Stimulated activated CD4-positive, alpha-beta T cell treated with anti-CD3 and anti-CD28 coated beads, Interleukin-2, amount 100 ng/mL, for 48 hours (primary cell): ENCODE data around the gene GRM8.

ENCODE experiments used
- DNase-seq, 2 donors: peaks; one replicate each; pipeline ENCODE4 v3.0.0-alpha.2; 2020

The GRM8 gene

DNA sequence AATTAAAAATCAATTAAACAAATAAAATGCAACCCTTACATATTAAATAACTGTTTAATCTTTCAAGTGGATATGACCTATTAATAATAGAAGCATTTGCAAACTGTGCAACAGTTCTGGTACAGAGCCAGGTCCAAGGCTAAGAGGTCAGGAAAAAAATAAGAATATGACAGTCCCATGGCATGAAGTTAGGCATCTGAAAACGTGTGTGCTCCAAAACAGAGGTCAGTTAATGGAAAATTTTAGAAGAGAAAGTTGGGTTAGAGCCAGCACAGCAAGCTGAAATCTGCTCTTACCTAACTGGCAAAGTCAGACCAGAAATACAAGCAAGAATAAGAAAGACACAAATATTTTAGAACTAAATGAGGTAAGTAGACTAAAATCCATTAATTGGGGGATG is 757.7 kb downstream of the GRM8 start:
- no peak for DNase-seq

DNA sequence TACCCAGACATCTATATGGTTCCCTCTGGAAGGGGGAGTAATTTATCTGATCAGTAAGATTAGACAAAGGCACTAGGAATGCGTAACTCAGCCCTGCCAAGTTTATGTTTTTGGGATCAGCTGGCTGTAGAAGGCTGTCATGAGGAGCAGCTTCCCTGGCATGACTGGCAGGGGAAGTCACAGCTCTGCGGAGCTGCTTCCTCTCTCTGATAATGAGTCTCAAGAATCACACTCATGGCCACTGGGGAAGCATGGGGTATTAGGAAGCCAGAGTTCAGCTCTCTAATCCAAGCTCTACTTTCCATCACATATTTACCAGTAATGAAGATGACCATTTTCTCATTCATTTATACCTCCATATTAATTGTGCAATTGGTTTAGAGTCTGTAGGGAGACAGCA is 758.9 kb downstream of the GRM8 start:
- DNase-seq = no peak

DNA sequence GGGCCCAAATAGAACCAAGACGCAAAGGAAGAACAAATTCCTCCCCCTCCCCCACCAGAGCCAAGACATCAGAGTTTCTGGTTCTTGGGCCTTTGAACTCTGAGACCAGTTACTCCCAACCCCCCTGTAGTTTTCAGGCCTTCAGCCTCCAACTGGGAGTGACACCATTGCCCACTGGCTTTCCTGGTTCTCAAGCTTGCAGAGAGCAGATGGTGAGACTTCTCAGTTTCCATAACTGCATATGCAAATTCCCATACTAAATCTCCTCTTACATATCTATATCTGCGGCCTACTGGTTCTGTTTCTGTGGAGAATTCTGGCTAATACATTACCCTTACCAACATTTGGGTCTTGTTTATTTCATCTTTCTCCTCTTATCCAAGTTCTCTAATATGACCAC is 762.9 kb downstream of the GRM8 start:
- no peak for DNase-seq

- DNase-seq = no peak
Measured at GRCh38 chr7:126487728-126488442, 764.9 kb downstream of the GRM8 start.

DNA sequence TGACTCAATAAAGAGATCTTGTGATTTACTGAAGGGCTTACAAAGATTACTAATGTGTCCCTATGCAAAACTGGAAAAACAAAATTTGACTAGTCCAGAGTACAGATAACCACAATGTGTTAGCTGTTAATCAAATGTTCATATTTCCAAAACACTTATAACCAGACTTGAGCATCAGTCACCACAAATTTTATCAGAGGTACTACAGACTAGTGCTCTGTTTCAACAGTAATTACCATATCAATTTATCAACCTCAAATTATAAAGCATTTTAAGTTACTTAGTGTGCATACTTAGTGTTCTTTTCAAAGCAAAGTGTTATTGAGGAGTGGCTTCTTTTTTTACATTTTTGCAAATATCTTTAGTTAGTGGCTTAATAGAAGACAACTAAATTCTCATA is 765.9 kb downstream of the GRM8 start:
- no peak for DNase-seq

GRCh38 chr7:126485791-126486190 is 767.0 kb downstream of the GRM8 start:
- DNase-seq = no peak

DNA sequence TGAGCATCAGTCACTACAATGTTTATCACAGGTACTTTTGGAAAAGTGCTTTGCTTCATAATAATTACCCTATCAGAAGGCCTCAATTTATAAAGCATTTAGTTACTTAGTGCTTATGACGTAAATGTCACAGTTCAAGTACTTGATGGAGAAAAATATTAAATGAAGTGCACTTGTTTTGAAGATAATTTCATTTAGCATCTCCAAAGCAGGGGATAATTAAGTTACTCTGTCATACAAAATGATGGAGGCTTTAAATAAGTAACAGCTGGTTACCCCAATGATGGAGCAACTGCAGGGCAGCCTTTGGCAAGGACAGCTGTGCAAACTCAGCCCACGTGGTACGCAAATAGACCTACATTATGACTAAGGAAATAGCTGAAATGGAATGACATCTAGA is 768.8 kb downstream of the GRM8 start:
- no peak for DNase-seq

DNA sequence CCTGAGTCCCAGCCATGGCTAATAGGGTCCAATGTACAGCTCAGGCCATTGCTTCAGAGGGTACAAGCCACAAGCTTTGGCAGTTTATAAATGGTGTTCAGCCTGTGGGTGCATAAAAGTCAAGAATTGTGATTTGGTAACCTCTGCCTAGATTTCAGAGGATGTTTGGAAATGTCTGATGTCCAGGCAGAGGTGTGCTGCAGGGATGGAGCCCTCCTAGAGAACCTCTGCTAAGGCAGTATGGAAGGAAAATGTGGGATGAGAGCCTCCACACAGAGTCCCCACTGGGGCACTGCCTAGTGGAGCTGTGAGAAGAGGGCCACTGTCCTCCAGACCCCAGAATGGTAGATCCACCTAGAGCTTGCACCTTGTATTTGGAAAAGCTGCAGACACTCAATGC is 779.9 kb downstream of the GRM8 start:
- no peak for DNase-seq

DNA sequence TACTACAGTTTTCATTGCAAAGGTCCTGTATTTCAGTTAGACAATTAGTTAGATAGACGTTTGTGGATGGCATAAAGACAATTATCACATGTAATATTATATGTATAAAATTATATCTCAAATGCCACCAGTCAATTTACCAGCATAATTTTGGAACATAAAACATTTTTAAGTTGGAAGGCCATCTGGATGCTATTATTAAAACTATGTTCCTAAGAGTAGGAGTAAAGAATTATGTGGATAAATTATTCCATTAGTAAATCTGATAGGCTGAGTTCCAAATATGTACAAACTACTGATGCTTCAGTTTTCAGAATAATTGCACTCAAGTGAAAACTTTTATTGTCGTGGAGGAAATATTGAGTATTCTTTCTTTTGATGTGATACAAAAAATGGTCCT is 790.3 kb downstream of the GRM8 start:
- DNase-seq = no peak

DNA sequence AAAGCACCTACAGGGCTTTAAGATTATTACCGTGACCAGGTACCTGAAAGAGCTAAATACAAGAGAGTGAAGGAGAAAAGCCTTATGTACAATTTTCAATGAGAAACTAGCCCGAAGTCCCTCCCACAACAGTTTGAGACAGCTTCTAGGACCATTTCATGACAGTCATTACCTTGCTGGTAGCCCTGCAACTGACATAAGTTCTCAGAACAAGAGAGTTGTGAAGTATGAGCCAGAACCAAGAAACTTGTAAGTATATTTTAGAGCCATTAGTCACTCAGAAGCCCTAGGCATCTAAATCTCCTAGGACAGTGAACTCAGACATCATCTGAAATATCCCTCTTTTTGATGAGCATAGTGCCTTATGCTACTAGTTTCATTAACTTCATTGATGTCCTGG is 792.1 kb downstream of the GRM8 start:
- DNase-seq = no peak

- no peak for DNase-seq
Measured at GRCh38 chr7:126453104-126453503, 799.6 kb downstream of the GRM8 start.

DNA sequence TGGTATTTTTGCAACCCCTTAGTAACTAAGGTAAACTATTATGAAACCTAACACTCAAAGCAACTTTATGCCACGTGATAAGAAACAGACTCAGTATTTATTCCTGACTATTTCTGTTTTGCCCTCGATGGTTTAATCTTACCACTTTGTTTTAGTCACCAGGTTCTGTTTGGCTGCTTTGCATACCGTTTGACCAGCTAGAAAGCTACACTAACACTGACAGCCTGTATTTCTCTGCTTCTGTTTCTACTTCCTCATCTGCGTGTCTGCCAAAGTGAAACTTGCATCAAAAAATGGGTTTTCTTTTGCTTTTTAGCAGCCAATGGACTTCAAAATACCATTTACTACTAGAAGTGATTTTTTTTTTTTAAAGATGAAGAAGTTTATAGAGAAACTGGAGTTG is 802.5 kb downstream of the GRM8 start:
- DNase-seq = no peak

GRCh38 chr7:126449611-126450268 is 803.0 kb downstream of the GRM8 start:
- DNase-seq = no peak

DNA sequence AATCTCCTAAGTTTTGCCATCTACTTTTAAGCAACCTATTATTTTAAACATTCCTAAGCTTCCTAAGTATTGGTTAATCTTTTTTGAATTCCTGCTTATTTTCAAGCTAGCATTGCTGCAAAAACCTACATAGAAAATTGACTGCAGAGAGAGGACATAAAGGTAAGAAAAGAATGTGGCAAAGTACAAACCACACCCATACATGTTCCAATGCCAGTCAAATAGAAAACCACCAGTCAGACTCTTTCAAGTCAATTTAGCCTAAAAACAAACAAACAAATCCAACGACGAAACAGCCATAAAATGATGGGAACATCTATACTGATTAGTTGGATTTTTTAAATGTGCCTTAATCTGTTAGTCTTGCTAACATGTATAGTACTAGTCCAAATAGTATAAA is 804.8 kb downstream of the GRM8 start:
- no peak for DNase-seq

DNA sequence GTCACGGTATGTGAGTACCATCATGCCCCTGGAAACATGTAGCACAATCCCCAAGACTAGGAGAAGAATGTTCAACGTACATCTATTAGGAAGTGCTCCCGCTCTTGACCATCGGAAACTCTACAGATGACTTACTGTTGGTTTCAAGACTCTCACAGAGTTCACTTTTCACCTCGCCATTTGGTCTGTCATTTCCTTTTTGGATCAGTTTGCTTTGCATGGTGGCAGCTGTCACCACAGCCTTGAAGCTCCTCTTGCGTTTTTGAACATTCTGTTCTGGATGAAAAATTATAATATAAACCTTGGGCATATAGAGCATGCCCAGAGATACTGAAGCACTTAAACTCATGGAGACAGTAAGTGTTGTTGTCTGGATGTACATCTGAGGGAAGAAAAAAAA is 806.8 kb downstream of the GRM8 start:
- no peak for DNase-seq

DNA sequence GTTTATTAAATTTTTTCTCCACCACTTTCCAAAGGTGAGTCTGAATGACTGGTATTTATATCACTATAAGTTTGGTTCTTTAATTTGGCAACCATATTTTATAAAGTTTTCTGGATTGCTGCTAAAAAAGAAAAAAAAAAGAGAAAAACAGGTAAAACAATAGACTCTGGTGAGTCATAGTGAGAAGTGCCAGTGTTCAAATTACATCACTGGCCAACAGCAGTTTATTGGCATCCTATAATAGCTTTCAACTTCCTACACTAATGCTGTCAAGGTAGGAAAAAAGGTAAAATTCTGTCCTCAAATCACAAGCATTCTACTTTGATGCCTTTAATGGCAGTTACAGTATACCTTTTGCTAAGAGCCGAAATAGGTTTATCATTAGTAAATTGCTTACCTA is 808.8 kb downstream of the GRM8 start:
- DNase-seq = no peak

- DNase-seq = no peak
Measured at GRCh38 chr7:126442908-126443307, 809.8 kb downstream of the GRM8 start.

DNA sequence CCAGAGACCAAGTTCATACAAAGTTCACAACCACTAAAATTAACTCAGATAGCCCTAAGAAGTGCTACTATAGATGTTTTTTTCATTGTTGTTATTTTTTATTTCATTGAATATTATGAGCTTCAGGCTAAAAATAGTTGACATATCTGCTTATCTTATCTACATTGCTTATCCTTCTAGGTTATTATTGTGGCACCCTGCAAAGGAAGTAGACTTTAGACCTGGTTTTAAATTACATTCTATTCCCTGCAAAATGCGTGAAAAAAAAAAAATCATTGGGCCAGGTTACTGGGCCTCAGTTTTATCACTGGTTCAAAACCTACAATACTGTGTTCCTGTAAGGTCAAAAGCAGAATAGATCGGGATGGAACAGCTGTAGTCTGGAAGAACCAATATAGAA is 811.0 kb downstream of the GRM8 start:
- DNase-seq = no peak

DNA sequence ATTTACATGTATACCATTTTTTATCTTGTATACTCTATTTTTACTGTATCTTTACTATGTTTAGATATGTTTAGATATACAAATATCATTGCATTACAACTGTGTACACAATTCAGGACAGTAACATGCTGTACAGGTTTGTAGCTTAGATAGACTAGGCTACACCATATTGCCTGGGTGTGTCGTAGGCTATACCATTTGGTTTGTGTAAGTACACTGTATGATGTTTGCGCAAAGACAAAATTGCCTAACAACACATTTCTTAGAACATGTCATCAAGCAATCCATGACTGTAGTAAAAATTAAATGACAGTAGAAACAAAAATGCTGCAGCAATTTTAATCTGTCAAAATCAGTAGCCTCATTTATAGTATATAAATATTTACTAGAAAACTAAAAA is 812.2 kb downstream of the GRM8 start:
- DNase-seq = no peak

- no peak for DNase-seq
Measured at GRCh38 chr7:126436213-126436868, 816.4 kb downstream of the GRM8 start.

GRCh38 chr7:126426652-126427051 is 826.1 kb downstream of the GRM8 start:
- DNase-seq = no peak

- no peak for DNase-seq
Measured at GRCh38 chr7:126424985-126425384, 827.8 kb downstream of the GRM8 start.

- no peak for DNase-seq
Measured at GRCh38 chr7:126419047-126419446, 833.7 kb downstream of the GRM8 start.

GRCh38 chr7:126411821-126412383 is 840.8 kb downstream of the GRM8 start:
- no peak for DNase-seq
